Measurements from ENCODE around the gene FBXL5.

DNA sequence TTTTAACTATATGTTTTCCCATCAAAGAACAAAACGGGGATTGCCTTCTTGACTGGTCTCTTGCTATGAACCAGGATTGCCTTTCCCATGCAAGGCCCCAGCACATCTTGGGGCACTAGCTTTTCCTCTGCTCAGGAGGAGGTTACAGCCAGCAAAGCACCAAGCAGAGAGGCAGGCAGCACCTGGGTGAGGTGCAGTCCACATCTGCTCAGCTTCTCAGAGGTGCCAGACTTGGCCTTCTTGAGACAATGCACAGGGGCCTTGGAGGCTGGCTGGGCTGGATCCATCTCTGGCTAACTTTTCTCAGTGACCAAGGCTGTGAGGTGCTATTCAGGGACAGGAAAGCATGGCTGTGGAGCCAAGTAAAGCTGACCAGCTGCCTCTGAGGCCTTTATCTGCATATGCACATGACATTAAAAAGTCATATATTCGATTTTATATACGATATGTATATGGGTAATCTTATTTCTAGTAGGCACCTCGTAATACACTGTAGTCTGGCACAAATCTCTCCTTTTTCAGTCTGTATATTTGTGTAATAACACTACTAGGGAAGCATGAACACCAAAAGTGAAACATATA is 98.6 kb downstream of the FBXL5 start:
- no peak for TF ChIP-seq POLR2AphosphoS5 (IDR thresholded peaks at IDR 0.05)
- TF ChIP-seq, protein P1, sequence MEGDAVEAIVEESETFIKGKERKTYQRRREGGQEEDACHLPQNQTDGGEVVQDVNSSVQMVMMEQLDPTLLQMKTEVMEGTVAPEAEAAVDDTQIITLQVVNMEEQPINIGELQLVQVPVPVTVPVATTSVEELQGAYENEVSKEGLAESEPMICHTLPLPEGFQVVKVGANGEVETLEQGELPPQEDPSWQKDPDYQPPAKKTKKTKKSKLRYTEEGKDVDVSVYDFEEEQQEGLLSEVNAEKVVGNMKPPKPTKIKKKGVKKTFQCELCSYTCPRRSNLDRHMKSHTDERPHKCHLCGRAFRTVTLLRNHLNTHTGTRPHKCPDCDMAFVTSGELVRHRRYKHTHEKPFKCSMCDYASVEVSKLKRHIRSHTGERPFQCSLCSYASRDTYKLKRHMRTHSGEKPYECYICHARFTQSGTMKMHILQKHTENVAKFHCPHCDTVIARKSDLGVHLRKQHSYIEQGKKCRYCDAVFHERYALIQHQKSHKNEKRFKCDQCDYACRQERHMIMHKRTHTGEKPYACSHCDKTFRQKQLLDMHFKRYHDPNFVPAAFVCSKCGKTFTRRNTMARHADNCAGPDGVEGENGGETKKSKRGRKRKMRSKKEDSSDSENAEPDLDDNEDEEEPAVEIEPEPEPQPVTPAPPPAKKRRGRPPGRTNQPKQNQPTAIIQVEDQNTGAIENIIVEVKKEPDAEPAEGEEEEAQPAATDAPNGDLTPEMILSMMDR (IDR thresholded peaks at IDR 0.05) = no peak
- no peak for TF ChIP-seq EP300 (IDR thresholded peaks at IDR 0.05)
